ENCODE results near the gene BLMH. TPM values are rescaled to one million over a fixed set of nuclear protein-coding genes. Genes with fewer than 3 reads are reported as not detected.

The BLMH gene
- total and polyA plus RNA-seq, 10 of the 15 experiments (the other 5 are each of a cell fraction or from before 2014, with no cell fraction given): 16.1 to 63.9 (median 54.0) TPM

GRCh38 chr17:30333503-30334360 lies 42.0 kb upstream of the BLMH start, which contains the start of gene TMIGD1:
TMIGD1 (minus strand) TSS chr17:30334057; CDS start chr17:30332133, 1,924 bp downstream.
- peak within 1 kb of the TSS; percentile 22; the same call in 1 of the 2 replicates for H3K4me2 ChIP-seq (ENCODE audit: control insufficient read depth, insufficient read depth)
- ATAC-seq (no peak), DNase-seq (ENCODE audit: low read depth, low spot score) (no peak), FAIRE-seq (no peak)
- H3K36me3 ChIP-seq (ENCODE audit: control insufficient read depth in 2 of 2, insufficient read depth in 2 of 2, low read length in 1 of 2): no peaks in the 10 kb centered on the region
- intact Hi-C loops (cut with micrococcal nuclease; ENCODE audit: unreplicated experiment): loop anchor here (10.0 kb wide), 1 partner anchor 99 kb away; the partner anchor contains the start of gene SLC6A4
- H3K4me3 ChIP-seq: no peak within 1 kb of the TSS
- H3K9me3 ChIP-seq (replicated peaks; ENCODE audit: control insufficient read depth, insufficient read depth, low read length): no peaks in the 10 kb centered on the region
- POLR2A ChIA-PET: interaction anchor here (0.6 to 2.0 kb wide), 2 partner anchors 42 to 627 kb away, joined by 3 to 6 read pairs; partner anchors contain the start of gene BLMH
- WGBS (ENCODE audit: insufficient coverage, insufficient replicate concordance, low lambda C conversion rate, missing lambda C conversion rate): 73% methylated on average over 9 of the region's 9 CpGs
- RAD21 ChIA-PET (ENCODE audit: unreplicated experiment): interaction anchor here (0.8 to 9.6 kb wide), 10 partner anchors 42 to 526 kb away, joined by 3 to 183 read pairs (median 4); partner anchors contain the start of genes BLMH and SLC6A4
- BruUV-seq (replicated peaks): no TSS peak
- SMC1A ChIA-PET (ENCODE audit: uncharacterized antibody, unreplicated experiment): interaction anchor here (0.6 to 8.6 kb wide), 24 partner anchors 19 to 235 kb away, joined by 3 to 125 read pairs (median 4); partner anchors contain the start of gene BLMH
- no peak within 1 kb of the TSS for H3K9ac ChIP-seq (ENCODE audit: control insufficient read depth, insufficient read depth, low read length)
- H3K27me3 ChIP-seq (replicated peaks in 1 of 2; ENCODE audit: control insufficient read depth in 2 of 2, insufficient read depth in 2 of 2, low read length in 1 of 2): no peaks in the 10 kb centered on the region
- H4K20me1 ChIP-seq (ENCODE audit: control insufficient read depth, insufficient read depth): no peaks in the 10 kb centered on the region
- in situ Hi-C loops (cut with MboI): no loop called here
- H2AFZ ChIP-seq (ENCODE audit: control insufficient read depth, low read depth, low read length): no peak within 1 kb of the TSS
- no peak within 1 kb of the TSS for H3K27ac ChIP-seq (ENCODE audit: control insufficient read depth, insufficient read depth)
- CTCF ChIA-PET: interaction anchor here (0.6 to 12.3 kb wide), 16 partner anchors 7 to 236 kb away, joined by 3 to 345 read pairs (median 12); partner anchors contain the start of genes BLMH, NSRP1 and SLC6A4
- peaks cover 12% of the 10 kb centered on the region for H3K4me1 ChIP-seq (ENCODE audit: control insufficient read depth, insufficient read depth, low read length)
- H3K79me2 ChIP-seq (ENCODE audit: control insufficient read depth, insufficient read depth, low read length): no peaks in the 10 kb centered on the region
- no peak for TF ChIP-seq ZNF217 (IDR thresholded peaks at IDR 0.05)
- no peak for TF ChIP-seq ATF7 (IDR thresholded peaks at IDR 0.05; ENCODE audit: low read depth)
- TF ChIP-seq NFXL1 (IDR thresholded peaks at IDR 0.05; ENCODE audit: borderline replicate concordance): no peak
- TF ChIP-seq KLF5 (IDR thresholded peaks at IDR 0.05; ENCODE audit: partially characterized antibody): no peak
- no peak for TF ChIP-seq GATAD2B (conservative IDR thresholded peaks at IDR 0.05; ENCODE audit: low read depth)
- TF ChIP-seq NFIC (IDR thresholded peaks at IDR 0.05; ENCODE audit: low read depth, low read length): no peak
- no peak for TF ChIP-seq EP300 (IDR thresholded peaks at IDR 0.05; ENCODE audit: borderline replicate concordance in 1 of 2, control insufficient read depth in 1 of 2, low read depth in 2 of 2, low read length in 2 of 2)
- TF ChIP-seq YBX1 (IDR thresholded peaks at IDR 0.05): no peak
- TF ChIP-seq NKRF (conservative IDR thresholded peaks at IDR 0.05): no peak
- no peak for TF ChIP-seq SMAD5 (IDR thresholded peaks at IDR 0.05; ENCODE audit: low read depth)
- TF ChIP-seq PRDM15 (CRISPR knock-in tag; IDR thresholded peaks at IDR 0.05): no peak
- TF ChIP-seq CEBPZ (IDR thresholded peaks at IDR 0.05; ENCODE audit: low read depth, low read length): no peak
- TF ChIP-seq CBX3 (IDR thresholded peaks at IDR 0.05; ENCODE audit: borderline replicate concordance, low read depth): no peak

Data from GM12878 (cell line).